Posterior cingulate gyrus (tissue), 11 donors: ENCODE results near the gene PTPRR.
A peak's percentile ranks its signal among the peaks of the same experiment; 100 is the strongest.
"Not testable (repeated sequence)": the region's sequence is repeated elsewhere in the genome, so short reads cannot be mapped to it uniquely, and the experiment has no call there.

Experiments
- DNase-seq, 10 donors: peaks; one replicate each; pipeline versions ENCODE4 v3.0.0 to v3.0.0-alpha.2; 2020 to 2021; ENCODE audit warnings: mixed read lengths in 3 of 10
- intact Hi-C: fragments of 100-400 bp; cut with DNase I; formaldehyde crosslinking; loops from one replicate; pipeline ENCODE4 v1.15.1; 2023

Gene PTPRR

GRCh38 chr12:70756118-70756517, 164.4 kb downstream of the PTPRR start:
- intact Hi-C loops, result no loop called here
- no peak for DNase-seq

- peak in 1 of 10 donors; percentile 49 for DNase-seq
- intact Hi-C loops, result no loop called here
These were observed 166.2 kb downstream of the PTPRR start for GRCh38 chr12:70754330-70754741.

GRCh38 chr12:70752327-70752726, 168.2 kb downstream of the PTPRR start:
- intact Hi-C loops, result no loop called here
- no peak for DNase-seq

- intact Hi-C loops, result no loop called here
- DNase-seq, result no peak
These were observed 170.6 kb downstream of the PTPRR start for GRCh38 chr12:70749931-70750330.

GRCh38 chr12:70748809-70749208, 171.7 kb downstream of the PTPRR start:
- intact Hi-C loops, result no loop called here
- DNase-seq, result no peak

- no peak for DNase-seq
- intact Hi-C loops, result no loop called here
These were observed 172.9 kb downstream of the PTPRR start for GRCh38 chr12:70747445-70748260.

GRCh38 chr12:70745048-70745447, 175.5 kb downstream of the PTPRR start:
- intact Hi-C loops, result no loop called here
- no peak for DNase-seq

GRCh38 chr12:70744178-70744577, 176.4 kb downstream of the PTPRR start:
- DNase-seq, result no peak
- intact Hi-C loops, result no loop called here

GRCh38 chr12:70741256-70741655, 179.3 kb downstream of the PTPRR start:
- intact Hi-C loops, result no loop called here

GRCh38 chr12:70739756-70740155, 180.8 kb downstream of the PTPRR start:
- no peak for DNase-seq
- intact Hi-C loops, result no loop called here

More at GRCh38 chr12:70741256-70741655, 179.3 kb downstream of the PTPRR start:
- DNase-seq, result no peak

GRCh38 chr12:70736351-70737133, 184.0 kb downstream of the PTPRR start:
- intact Hi-C loops, result no loop called here
- DNase-seq, result peak in 2 of 10 donors; percentile 47 to 81

- intact Hi-C loops, DNase-seq: not testable (repeated sequence)
These were observed 185.3 kb downstream of the PTPRR start for GRCh38 chr12:70735197-70735596.

- intact Hi-C loops, result loop anchor here (1.0 to 2.0 kb wide), 2 partner anchors 116 to 281 kb away; no protein-coding TSS in a partner anchor
These were observed 187.2 kb downstream of the PTPRR start for GRCh38 chr12:70733385-70733784.

GRCh38 chr12:70732287-70732686, 188.3 kb downstream of the PTPRR start:
- intact Hi-C loops, result loop anchor here (2.0 kb wide), 1 partner anchor 283 kb away; no protein-coding TSS in a partner anchor
- peak in 1 of 10 donors; percentile 68 for DNase-seq

More at GRCh38 chr12:70733385-70733784, 187.2 kb downstream of the PTPRR start:
- DNase-seq, result peak in 1 of 10 donors; percentile 37

GRCh38 chr12:70730675-70731180, 189.8 kb downstream of the PTPRR start:
- no peak for DNase-seq
- intact Hi-C loops, result loop anchor here (1.0 kb wide), 1 partner anchor 851 kb away; no protein-coding TSS in a partner anchor

- intact Hi-C loops, result no loop called here
- DNase-seq, result no peak
These were observed 196.1 kb downstream of the PTPRR start for GRCh38 chr12:70724444-70724843.

- DNase-seq, result no peak
- intact Hi-C loops, result no loop called here
These were observed 197.8 kb downstream of the PTPRR start for GRCh38 chr12:70722584-70723343.

GRCh38 chr12:70721656-70722357, 198.7 kb downstream of the PTPRR start:
- no peak for DNase-seq
- intact Hi-C loops, result no loop called here

GRCh38 chr12:70721216-70721615, 199.3 kb downstream of the PTPRR start:
- intact Hi-C loops, result no loop called here
- no peak for DNase-seq
